Esophagus muscularis mucosa (tissue), 4 donors: ENCODE data around the gene RIN3. TPM values are rescaled to one million over a fixed set of nuclear protein-coding genes. Genes with fewer than 3 reads are reported as not detected.
"Not testable (repeated sequence)": the region's sequence is repeated elsewhere in the genome, so short reads cannot be mapped to it uniquely, and the experiment has no call there.

ENCODE experiments used
- DNase-seq: peaks from one replicate; pipeline ENCODE4 v3.0.0-alpha.2; 2017; ENCODE audit errors: extremely low spot score
- H3K27ac ChIP-seq, 4 donors: fragments of 200-600 bp; sonication (generic); replicated peaks in 1 of 4; 1 replicate in 3 of 4; 2 replicates in 1 of 4; pipeline ENCODE4 v1.5.1; 2016 to 2019; ENCODE audit warnings: mild to moderate bottlenecking in 1 of 4
- H3K27me3 ChIP-seq, 4 donors: fragments of 200-600 bp; sonication (generic); one replicate each; pipeline versions ENCODE4 v1.5.1 to v1.6.0; 2016 to 2019
- H3K36me3 ChIP-seq, 4 donors: fragments of 200-600 bp; sonication (generic); one replicate each; pipeline ENCODE4 v1.5.1; 2016 to 2019
- H3K4me1 ChIP-seq, 4 donors: fragments of 200-600 bp; sonication (generic); one replicate each; pipeline ENCODE4 v1.5.1; 2016 to 2019
- H3K4me3 ChIP-seq, 4 donors: fragments of 200-600 bp; sonication (generic); 1 replicate in 2 of 4; 2 replicates in 2 of 4; pipeline ENCODE4 v1.5.1; 2016 to 2019; ENCODE audit warnings: mild to moderate bottlenecking in 4 of 4, moderate library complexity in 1 of 4
- H3K9me3 ChIP-seq, 4 donors: fragments of 200-600 bp; sonication (generic); 1 replicate in 3 of 4; 2 replicates in 1 of 4; pipeline ENCODE4 v1.5.1; 2016 to 2019
- EP300 ChIP-seq: sonication (generic); formaldehyde crosslinking; IDR thresholded peaks from one replicate; pipeline ENCODE4 v1.6.1; 2017; ENCODE audit warnings: antibody characterized with exemption
- POLR2A ChIP-seq: fragments of 450-650 bp; IDR thresholded peaks from one replicate; pipeline ENCODE4 v1.6.1; 2017; ENCODE audit warnings: antibody characterized with exemption, moderate library complexity, mild to moderate bottlenecking, low read depth
- POLR2AphosphoS5 ChIP-seq, 2 donors: sonication (generic); formaldehyde crosslinking; IDR thresholded peaks; one replicate each; pipeline ENCODE4 v1.6.1; 2017; ENCODE audit warnings: antibody characterized with exemption in 2 of 2
- WGBS: methylation state at CpG from one replicate; pipeline ENCODE4 v1.1.5; 2018; 5-methylcytosine and 5-hydroxymethylcytosine counted together
- intact Hi-C: fragments of 100-400 bp; cut with DNase I; formaldehyde crosslinking; loops from one replicate; pipeline ENCODE4 v1.15.1; 2023
- total RNA-seq, 4 donors: library from RNA; depleted of rRNA; stranded (reverse); fragments of >200 nt; gene quantifications; one replicate each; pipeline versions ENCODE4 v1.1.0 to v1.2.1, GENCODE V29; 2016
- TF ChIP-seq, protein P1 (sequence below), 3 experiments: fragments of 200-600 bp in 2 of 3; fragments of 450-650 bp in 1 of 3; sonication (generic) in 2 of 3; IDR thresholded peaks; one replicate each; pipeline ENCODE4 v1.5.1; 2017 to 2019; ENCODE audit warnings: antibody characterized with exemption in 3 of 3, mild to moderate bottlenecking in 2 of 3, moderate library complexity in 1 of 3

The RIN3 gene
- total RNA-seq, 4 donors from 2014 or later, result 10.6 to 20.0 (median 13.1) TPM

GRCh38 chr14:92679246-92679645, 165.7 kb downstream of the RIN3 start:
- H3K27me3 ChIP-seq, result no peaks in the 10 kb centered on the region
- intact Hi-C loops, result loop anchor here (5.0 kb wide), 1 partner anchor 67 kb away; no protein-coding TSS in a partner anchor
- no peak for DNase-seq
- H3K36me3 ChIP-seq, result peaks cover 11 to 59% (median 46%) of the 10 kb centered on the region in 4 donors
- H3K4me3 ChIP-seq, result no peak overlapping the region
- no peaks in the 10 kb centered on the region for H3K9me3 ChIP-seq
- TF ChIP-seq, protein P1, sequence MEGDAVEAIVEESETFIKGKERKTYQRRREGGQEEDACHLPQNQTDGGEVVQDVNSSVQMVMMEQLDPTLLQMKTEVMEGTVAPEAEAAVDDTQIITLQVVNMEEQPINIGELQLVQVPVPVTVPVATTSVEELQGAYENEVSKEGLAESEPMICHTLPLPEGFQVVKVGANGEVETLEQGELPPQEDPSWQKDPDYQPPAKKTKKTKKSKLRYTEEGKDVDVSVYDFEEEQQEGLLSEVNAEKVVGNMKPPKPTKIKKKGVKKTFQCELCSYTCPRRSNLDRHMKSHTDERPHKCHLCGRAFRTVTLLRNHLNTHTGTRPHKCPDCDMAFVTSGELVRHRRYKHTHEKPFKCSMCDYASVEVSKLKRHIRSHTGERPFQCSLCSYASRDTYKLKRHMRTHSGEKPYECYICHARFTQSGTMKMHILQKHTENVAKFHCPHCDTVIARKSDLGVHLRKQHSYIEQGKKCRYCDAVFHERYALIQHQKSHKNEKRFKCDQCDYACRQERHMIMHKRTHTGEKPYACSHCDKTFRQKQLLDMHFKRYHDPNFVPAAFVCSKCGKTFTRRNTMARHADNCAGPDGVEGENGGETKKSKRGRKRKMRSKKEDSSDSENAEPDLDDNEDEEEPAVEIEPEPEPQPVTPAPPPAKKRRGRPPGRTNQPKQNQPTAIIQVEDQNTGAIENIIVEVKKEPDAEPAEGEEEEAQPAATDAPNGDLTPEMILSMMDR (IDR thresholded peaks at IDR 0.05), result no peak
- TF ChIP-seq POLR2AphosphoS5 (IDR thresholded peaks at IDR 0.05) (no peak), POLR2A (no peak), EP300 (no peak)
- H3K27ac ChIP-seq, result no peak overlapping the region
- WGBS, result 80% methylated on average over 2 of the region's 4 CpGs
- H3K4me1 ChIP-seq, result peaks cover 3 to 16% (median 10%) of the 10 kb centered on the region in 4 donors

DNA sequence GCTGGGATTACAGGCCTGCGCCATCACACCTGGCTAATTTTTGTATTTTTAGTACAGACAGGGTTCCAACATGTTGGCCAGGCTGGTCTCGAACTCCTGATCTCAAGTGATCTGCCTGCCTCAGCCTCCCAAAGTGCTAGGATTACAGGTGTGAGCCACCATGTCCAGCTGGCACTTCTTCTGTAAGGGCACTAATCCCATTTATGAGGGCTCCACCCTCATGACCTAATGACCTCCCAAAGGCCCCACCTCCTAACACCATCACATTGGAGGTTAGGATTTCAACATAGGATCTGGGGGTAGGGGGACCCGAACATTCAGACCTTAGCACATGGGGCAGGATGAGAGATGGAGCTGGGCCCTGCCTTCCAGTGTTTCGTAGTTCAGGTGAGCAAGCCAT, 166.7 kb downstream of the RIN3 start:
- 83% methylated on average over 4 of the region's 4 CpGs for WGBS
- intact Hi-C loops, result loop anchor here (5.0 kb wide), 1 partner anchor 93 kb away; no protein-coding TSS in a partner anchor
- peaks cover 11 to 65% (median 49%) of the 10 kb centered on the region in 4 donors for H3K36me3 ChIP-seq
- peaks cover 3 to 15% (median 10%) of the 10 kb centered on the region in 4 donors for H3K4me1 ChIP-seq
- H3K27me3 ChIP-seq, H3K9me3 ChIP-seq, H3K4me3 ChIP-seq, DNase-seq, H3K27ac ChIP-seq: not testable (repeated sequence)

DNA sequence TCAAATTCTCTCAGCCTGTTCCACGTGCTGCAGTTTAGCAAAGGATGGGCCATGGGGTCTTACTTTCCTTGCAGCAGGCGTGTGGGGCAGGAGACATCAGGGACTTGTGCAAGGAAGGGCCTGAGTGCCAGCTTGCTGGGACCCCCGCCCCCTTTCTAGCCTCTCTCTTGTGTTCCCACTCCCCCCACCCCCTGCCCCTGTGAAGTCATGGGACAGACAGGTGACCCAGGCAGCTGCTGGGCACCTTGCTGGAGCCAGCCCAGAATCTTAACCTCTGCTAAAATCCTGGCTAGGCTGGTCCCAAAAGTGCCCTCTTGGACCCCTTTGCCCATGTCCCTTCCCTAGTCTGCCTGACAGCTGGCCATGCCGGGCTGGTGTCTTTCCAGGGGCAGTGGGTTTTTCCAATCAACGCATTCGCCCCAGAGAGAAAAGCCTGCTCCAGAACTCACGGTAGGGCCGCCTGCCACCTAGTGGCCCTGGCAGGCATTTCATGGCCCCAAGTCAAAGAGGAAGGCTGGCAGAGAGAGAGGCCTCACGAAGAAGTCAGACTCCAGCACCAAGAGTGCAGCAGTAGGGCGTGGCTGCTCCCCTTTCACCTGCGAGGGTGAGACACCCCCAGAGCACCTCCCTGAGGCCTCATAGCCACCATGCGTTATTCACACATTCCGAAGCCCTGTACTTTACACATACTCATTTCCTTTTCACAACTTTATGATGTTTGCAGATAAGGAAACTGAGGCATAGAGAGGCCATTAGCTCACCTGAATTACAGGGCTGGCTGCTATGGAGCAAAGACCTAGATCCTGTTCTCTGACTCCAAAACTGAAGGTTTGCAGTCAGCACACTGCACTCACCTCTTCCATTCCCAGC, 167.4 kb downstream of the RIN3 start:
- no peaks in the 10 kb centered on the region for H3K27me3 ChIP-seq
- intact Hi-C loops, result loop anchor here (5.0 kb wide), 1 partner anchor 94 kb away; no protein-coding TSS in a partner anchor
- 43% methylated on average over 10 of the region's 13 CpGs for WGBS
- no peak for DNase-seq
- no peak overlapping the region for H3K4me3 ChIP-seq
- H3K36me3 ChIP-seq, result peaks cover 11 to 72% (median 55%) of the 10 kb centered on the region in 4 donors
- TF ChIP-seq POLR2AphosphoS5 (IDR thresholded peaks at IDR 0.05) (peak; percentile 14 to 45), POLR2A (no peak), EP300 (no peak)
- TF ChIP-seq, protein P1 (IDR thresholded peaks at IDR 0.05), result peak; percentile 84 to 96 (median 92)
- peaks cover 3 to 14% (median 10%) of the 10 kb centered on the region in 4 donors for H3K4me1 ChIP-seq
- no peaks in the 10 kb centered on the region for H3K9me3 ChIP-seq
- H3K27ac ChIP-seq, result no peak overlapping the region

DNA sequence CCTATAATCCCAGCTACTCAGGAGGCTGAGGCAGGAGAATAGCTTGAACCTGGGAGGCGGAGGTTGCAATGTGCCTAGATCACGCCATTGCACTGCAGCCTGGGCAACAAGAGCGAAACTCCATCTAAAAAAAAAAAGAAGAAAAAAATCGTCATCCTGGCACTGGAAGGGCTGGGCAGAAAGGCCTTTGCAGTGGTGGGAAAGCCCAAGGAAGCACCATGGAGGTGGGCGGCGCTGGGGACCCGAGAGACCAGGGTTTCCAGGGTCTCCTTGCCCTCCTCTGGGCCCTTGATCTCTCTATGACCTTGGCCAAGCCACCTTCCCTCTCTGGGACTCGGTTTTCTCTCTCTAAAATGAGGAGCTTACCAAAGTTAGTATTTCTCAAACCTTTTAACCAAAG, 169.5 kb downstream of the RIN3 start:
- TF ChIP-seq EP300 (no peak), POLR2A (no peak), POLR2AphosphoS5 (IDR thresholded peaks at IDR 0.05) (no peak)
- TF ChIP-seq, protein P1 (IDR thresholded peaks at IDR 0.05), result no peak
- Histone ChIP-seq H3K9me3 (no peaks in the 10 kb centered on the region), H3K27me3 (no peaks in the 10 kb centered on the region), H3K36me3 (peaks cover 4 to 69% (median 48%) of the 10 kb centered on the region in 4 donors), H3K27ac (no peak overlapping the region), H3K4me1 (peaks cover 12 to 34% (median 28%) of the 10 kb centered on the region in 4 donors), H3K4me3 (no peak overlapping the region)
- 96% methylated on average over 8 of the region's 8 CpGs for WGBS
- intact Hi-C loops, result loop anchor here (5.0 kb wide), 1 partner anchor 96 kb away; no protein-coding TSS in a partner anchor
- DNase-seq, result no peak

DNA sequence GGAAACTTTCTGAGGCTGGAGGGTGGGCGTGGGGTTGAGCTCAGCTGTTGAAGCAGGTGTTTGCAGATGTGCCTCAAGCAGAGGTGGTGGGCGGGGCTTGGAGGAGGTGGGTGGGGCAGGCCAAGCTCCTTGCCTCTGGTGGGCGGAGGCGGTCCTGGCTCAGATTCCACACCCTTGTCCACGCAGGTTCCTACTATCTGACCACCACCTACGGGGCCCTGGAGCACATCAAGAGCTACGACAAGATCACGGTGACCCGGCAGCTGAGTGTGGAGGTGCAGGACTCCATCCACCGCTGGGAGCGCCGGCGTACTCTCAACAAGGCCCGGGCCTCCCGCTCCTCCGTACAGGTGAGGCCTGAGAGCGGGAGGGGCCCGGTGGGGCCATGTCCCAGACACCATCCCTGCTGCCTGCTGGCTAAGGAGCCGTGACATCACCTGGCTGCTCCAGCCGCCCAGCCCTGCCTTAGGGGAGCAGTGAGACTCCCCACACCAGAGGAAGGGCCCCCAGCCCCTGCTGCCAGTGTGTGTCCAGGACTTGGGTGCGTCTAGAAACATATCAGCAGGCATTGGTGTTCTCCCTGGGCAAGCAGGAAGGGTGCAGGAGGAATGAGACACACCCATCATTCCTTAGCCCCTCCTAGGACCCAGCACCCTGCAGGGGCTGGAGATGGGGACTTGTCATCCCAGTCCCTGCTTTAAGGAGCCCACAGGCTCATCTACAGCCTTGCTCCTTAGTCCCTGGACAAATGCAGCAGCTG, 171.4 kb downstream of the RIN3 start:
- no peak overlapping the region for H3K27ac ChIP-seq

More for the DNA sequence above, 171.4 kb downstream of the RIN3 start:
- Histone ChIP-seq H3K4me3 (no peak overlapping the region), H3K36me3 (peaks cover 0 to 64% (median 34%) of the 10 kb centered on the region in 4 donors), H3K4me1 (peaks cover 12 to 37% (median 31%) of the 10 kb centered on the region in 4 donors), H3K9me3 (no peaks in the 10 kb centered on the region), H3K27me3 (no peaks in the 10 kb centered on the region)
- TF ChIP-seq, protein P1 (IDR thresholded peaks at IDR 0.05), result no peak
- TF ChIP-seq POLR2A (no peak), POLR2AphosphoS5 (IDR thresholded peaks at IDR 0.05) (no peak), EP300 (no peak)
- no peak for DNase-seq
- WGBS, result 90% methylated on average over 18 of the region's 21 CpGs
- intact Hi-C loops, result loop anchor here (5.0 kb wide), 2 partner anchors 98 to 173 kb away; partner anchors contain the start of gene RIN3
